IMR-90 (cell line): ENCODE measurements around the gene DEPDC5.

Experiments used
- BHLHE40 ChIP-seq: fragments of 150-350 bp; IDR thresholded peaks from 2 replicates; pipeline ENCODE4 v1.6.1; 2016; ENCODE audit warnings: mild to moderate bottlenecking, low read depth, low read length
- FOS ChIP-seq: fragments of 150-350 bp; IDR thresholded peaks from 2 replicates; pipeline ENCODE4 v1.6.1; 2016; ENCODE audit warnings: low read depth, low read length
- POLR2A ChIP-seq: IDR thresholded peaks from 2 replicates; pipeline ENCODE4 v1.6.1; 2012; ENCODE audit warnings: mild to moderate bottlenecking, low read depth, low read length
- RAD21 ChIP-seq: IDR thresholded peaks from 2 replicates; pipeline ENCODE4 v1.6.1; 2012; ENCODE audit warnings: low read length, improper control_type of control experiment
- TF ChIP-seq, protein P1 (sequence below): conservative IDR thresholded peaks from 2 replicates; pipeline ENCODE4 v1.5.1; 2012; ENCODE audit warnings: mild to moderate bottlenecking, low read depth, low read length, improper control_type of control experiment

DNA sequence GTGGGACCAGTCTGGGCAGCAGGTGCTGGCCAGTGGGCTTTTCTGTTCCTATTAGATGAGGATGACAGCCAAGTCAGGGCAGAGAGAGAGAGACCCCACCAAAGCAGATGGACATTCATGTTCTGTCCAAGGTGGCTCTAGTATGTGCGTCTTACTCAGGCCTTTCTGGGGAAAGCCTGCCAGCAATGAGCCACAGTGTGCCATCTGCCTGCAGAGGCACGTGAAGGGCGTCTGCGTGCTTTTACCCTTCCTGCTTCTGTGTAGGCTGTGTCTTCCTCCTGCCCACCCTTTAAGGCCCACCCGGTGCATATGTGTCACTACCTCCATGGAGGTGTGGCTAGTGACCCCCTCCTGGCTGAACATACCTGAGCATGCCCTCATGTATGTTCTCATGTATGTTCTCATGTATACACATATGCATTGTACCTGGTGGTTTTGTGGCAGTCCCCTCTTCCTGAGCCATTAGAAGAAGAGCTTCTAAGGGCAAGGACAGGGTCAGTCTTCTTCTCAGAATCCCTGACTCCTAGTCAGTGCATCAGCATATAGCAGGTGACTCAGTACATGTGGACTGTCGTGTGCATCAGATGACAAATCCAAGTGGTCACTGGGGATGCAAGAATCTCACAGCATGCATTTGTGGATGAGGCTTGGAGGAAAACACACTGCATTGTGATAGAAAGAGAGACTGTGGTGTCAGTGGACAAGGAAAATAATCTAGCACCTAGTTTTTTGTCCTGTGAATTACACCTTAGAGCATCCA, 100.1 kb downstream of the DEPDC5 start:
- TF ChIP-seq, protein P1, sequence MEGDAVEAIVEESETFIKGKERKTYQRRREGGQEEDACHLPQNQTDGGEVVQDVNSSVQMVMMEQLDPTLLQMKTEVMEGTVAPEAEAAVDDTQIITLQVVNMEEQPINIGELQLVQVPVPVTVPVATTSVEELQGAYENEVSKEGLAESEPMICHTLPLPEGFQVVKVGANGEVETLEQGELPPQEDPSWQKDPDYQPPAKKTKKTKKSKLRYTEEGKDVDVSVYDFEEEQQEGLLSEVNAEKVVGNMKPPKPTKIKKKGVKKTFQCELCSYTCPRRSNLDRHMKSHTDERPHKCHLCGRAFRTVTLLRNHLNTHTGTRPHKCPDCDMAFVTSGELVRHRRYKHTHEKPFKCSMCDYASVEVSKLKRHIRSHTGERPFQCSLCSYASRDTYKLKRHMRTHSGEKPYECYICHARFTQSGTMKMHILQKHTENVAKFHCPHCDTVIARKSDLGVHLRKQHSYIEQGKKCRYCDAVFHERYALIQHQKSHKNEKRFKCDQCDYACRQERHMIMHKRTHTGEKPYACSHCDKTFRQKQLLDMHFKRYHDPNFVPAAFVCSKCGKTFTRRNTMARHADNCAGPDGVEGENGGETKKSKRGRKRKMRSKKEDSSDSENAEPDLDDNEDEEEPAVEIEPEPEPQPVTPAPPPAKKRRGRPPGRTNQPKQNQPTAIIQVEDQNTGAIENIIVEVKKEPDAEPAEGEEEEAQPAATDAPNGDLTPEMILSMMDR, result no peak
- TF ChIP-seq FOS (no peak), POLR2A (no peak), BHLHE40 (no peak), RAD21 (no peak)
